GM21619 (cell line): Measurements from ENCODE around the gene COG5.

Experiments
- ATAC-seq: cut with Tn5 transposase; IDR thresholded peaks from one replicate; pipeline ENCODE4 v1.9.1; 2021; ENCODE audit not compliant: unreplicated experiment

COG5 gene

GRCh38 chr7:107396990-107397389, 166.7 kb downstream of the COG5 start:
- no peak for ATAC-seq

- no peak for ATAC-seq
These were observed 167.6 kb downstream of the COG5 start for GRCh38 chr7:107396081-107396480.

GRCh38 chr7:107394831-107395230, 168.9 kb downstream of the COG5 start:
- ATAC-seq, result no peak

GRCh38 chr7:107394276-107394675, 169.4 kb downstream of the COG5 start:
- ATAC-seq, result no peak

- ATAC-seq, result no peak
These were observed 170.9 kb downstream of the COG5 start for GRCh38 chr7:107392830-107393229.

- no peak for ATAC-seq
These were observed 172.8 kb downstream of the COG5 start for GRCh38 chr7:107390916-107391315.

- no peak for ATAC-seq
These were observed 175.1 kb downstream of the COG5 start for GRCh38 chr7:107388604-107389003.

GRCh38 chr7:107387573-107388219, 176.0 kb downstream of the COG5 start:
- no peak for ATAC-seq

GRCh38 chr7:107387128-107387527, 176.6 kb downstream of the COG5 start:
- no peak for ATAC-seq

- ATAC-seq, result no peak
These were observed 177.1 kb downstream of the COG5 start for GRCh38 chr7:107386548-107387102.

GRCh38 chr7:107384025-107384424, 179.7 kb downstream of the COG5 start:
- no peak for ATAC-seq

GRCh38 chr7:107383203-107383602, 180.5 kb downstream of the COG5 start:
- no peak for ATAC-seq

GRCh38 chr7:107381453-107381852, 182.3 kb downstream of the COG5 start:
- no peak for ATAC-seq

GRCh38 chr7:107373354-107373753, 190.4 kb downstream of the COG5 start:
- no peak for ATAC-seq

- ATAC-seq, result no peak
These were observed 191.4 kb downstream of the COG5 start for GRCh38 chr7:107372298-107372697.

- ATAC-seq, result no peak
These were observed 192.9 kb downstream of the COG5 start for GRCh38 chr7:107370816-107371215.

GRCh38 chr7:107364787-107365186, 198.9 kb downstream of the COG5 start:
- no peak for ATAC-seq

- ATAC-seq, result no peak
These were observed 204.0 kb downstream of the COG5 start for GRCh38 chr7:107359520-107360316.

GRCh38 chr7:107355616-107356015, 208.1 kb downstream of the COG5 start:
- no peak for ATAC-seq

- ATAC-seq, result no peak
These were observed 209.1 kb downstream of the COG5 start for GRCh38 chr7:107354640-107355039.

GRCh38 chr7:107353701-107354100, 210.0 kb downstream of the COG5 start:
- no peak for ATAC-seq

GRCh38 chr7:107345898-107346297, 217.8 kb downstream of the COG5 start:
- ATAC-seq, result no peak
